KOPT-K1 (cell line): ENCODE measurements around the gene PIRT.

Source experiments
- H3K27ac ChIP-seq: fragments of 200-600 bp; sonication (generic); 2 replicates; pipeline ENCODE4 v1.5.1; 2016; ENCODE audit warnings: antibody characterized with exemption, mild to moderate bottlenecking, low read depth, low read length; ENCODE audit not compliant: poor library complexity, severe bottlenecking
- H3K36me3 ChIP-seq: fragments of 200-600 bp; sonication (generic); 2 replicates; pipeline ENCODE4 v1.5.1; 2017; ENCODE audit warnings: antibody characterized with exemption, mild to moderate bottlenecking, low read length, moderate library complexity; ENCODE audit not compliant: insufficient read depth
- H3K9me3 ChIP-seq: fragments of 200-600 bp; sonication (generic); 2 replicates; pipeline ENCODE4 v1.5.1; 2017; ENCODE audit warnings: antibody characterized with exemption, low read length, mild to moderate bottlenecking; ENCODE audit not compliant: insufficient read depth, poor library complexity, severe bottlenecking

The PIRT gene

DNA sequence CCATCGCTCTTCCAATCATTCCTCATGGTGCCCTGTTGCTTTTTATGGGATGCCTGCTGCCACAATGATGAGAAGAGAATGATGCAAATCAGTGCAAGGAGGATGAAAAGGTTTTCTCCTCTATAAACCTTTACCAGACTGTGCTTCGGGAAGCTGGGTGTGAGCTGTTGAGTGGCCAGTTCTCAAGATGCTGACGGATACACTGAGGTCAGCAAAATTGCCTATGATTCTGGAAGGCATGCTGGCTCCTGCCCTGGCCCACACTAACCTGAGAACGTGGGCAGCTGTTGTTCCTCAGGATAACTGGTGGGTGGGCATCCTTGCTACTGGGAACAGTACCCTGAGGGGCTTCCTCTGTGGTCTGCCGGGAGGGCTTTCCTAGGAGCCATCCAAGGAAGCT, 795 bp upstream of the PIRT start:
- Histone ChIP-seq H3K9me3 (no peaks in the 10 kb centered on the region), H3K36me3 (no peaks in the 10 kb centered on the region), H3K27ac (no peak overlapping the region)

- Histone ChIP-seq H3K36me3 (no peaks in the 10 kb centered on the region), H3K9me3 (no peaks in the 10 kb centered on the region), H3K27ac (no peak overlapping the region)
These were observed 809 bp downstream of the PIRT start for GRCh38 chr17:10836966-10837590.

GRCh38 chr17:10836145-10836544, 1.7 kb downstream of the PIRT start:
- no peaks in the 10 kb centered on the region for H3K36me3 ChIP-seq
- no peak overlapping the region for H3K27ac ChIP-seq
- H3K9me3 ChIP-seq: no peaks in the 10 kb centered on the region

- Histone ChIP-seq H3K36me3 (no peaks in the 10 kb centered on the region), H3K27ac (no peak overlapping the region), H3K9me3 (no peaks in the 10 kb centered on the region)
These were observed 6.2 kb downstream of the PIRT start for GRCh38 chr17:10831696-10832095.

GRCh38 chr17:10827898-10828552, 9.9 kb downstream of the PIRT start:
- Histone ChIP-seq H3K9me3 (no peaks in the 10 kb centered on the region), H3K27ac (no peak overlapping the region)

GRCh38 chr17:10824874-10825273, 13.0 kb downstream of the PIRT start:
- no peaks in the 10 kb centered on the region for H3K36me3 ChIP-seq
- no peaks in the 10 kb centered on the region for H3K9me3 ChIP-seq
- H3K27ac ChIP-seq: no peak overlapping the region

More at GRCh38 chr17:10827898-10828552, 9.9 kb downstream of the PIRT start:
- H3K36me3 ChIP-seq: no peaks in the 10 kb centered on the region

- H3K9me3 ChIP-seq: no peaks in the 10 kb centered on the region
- H3K27ac ChIP-seq: no peak overlapping the region
- no peaks in the 10 kb centered on the region for H3K36me3 ChIP-seq
These were observed 16.1 kb downstream of the PIRT start for GRCh38 chr17:10821770-10822169.

- no peaks in the 10 kb centered on the region for H3K36me3 ChIP-seq
- no peak overlapping the region for H3K27ac ChIP-seq
- H3K9me3 ChIP-seq: no peaks in the 10 kb centered on the region
These were observed 16.8 kb downstream of the PIRT start for GRCh38 chr17:10821054-10821453.

DNA sequence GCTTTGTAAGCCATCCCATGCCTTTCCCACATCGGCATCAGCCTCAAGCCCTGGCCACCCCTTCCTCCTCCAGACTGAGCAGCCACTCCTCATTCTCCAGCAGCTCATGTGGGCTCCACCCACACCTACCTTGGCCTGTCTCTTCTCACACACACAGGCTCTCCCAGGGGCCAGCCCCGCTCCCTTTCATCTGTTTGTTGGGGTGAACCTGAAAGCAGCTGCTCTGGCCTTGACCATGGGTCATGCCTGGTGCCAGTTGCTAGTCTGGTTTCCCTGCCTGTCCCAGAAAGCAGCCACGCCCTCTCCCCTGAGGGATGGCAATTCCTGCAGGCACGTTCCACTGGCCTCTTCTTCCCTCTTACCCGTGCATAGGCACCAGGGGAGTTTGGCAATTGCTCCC, 22.6 kb downstream of the PIRT start:
- Histone ChIP-seq H3K36me3 (no peaks in the 10 kb centered on the region), H3K9me3 (no peaks in the 10 kb centered on the region), H3K27ac (no peak overlapping the region)

- H3K9me3 ChIP-seq: no peaks in the 10 kb centered on the region
- no peak overlapping the region for H3K27ac ChIP-seq
- no peaks in the 10 kb centered on the region for H3K36me3 ChIP-seq
These were observed 23.8 kb downstream of the PIRT start for GRCh38 chr17:10814075-10814474.

GRCh38 chr17:10812674-10813073, 25.2 kb downstream of the PIRT start:
- Histone ChIP-seq H3K27ac (no peak overlapping the region), H3K9me3 (no peaks in the 10 kb centered on the region), H3K36me3 (no peaks in the 10 kb centered on the region)

GRCh38 chr17:10809605-10810004, 28.3 kb downstream of the PIRT start:
- no peak overlapping the region for H3K27ac ChIP-seq
- H3K36me3 ChIP-seq: no peaks in the 10 kb centered on the region
- H3K9me3 ChIP-seq: no peaks in the 10 kb centered on the region

GRCh38 chr17:10807704-10808128, 30.2 kb downstream of the PIRT start:
- no peaks in the 10 kb centered on the region for H3K36me3 ChIP-seq

DNA sequence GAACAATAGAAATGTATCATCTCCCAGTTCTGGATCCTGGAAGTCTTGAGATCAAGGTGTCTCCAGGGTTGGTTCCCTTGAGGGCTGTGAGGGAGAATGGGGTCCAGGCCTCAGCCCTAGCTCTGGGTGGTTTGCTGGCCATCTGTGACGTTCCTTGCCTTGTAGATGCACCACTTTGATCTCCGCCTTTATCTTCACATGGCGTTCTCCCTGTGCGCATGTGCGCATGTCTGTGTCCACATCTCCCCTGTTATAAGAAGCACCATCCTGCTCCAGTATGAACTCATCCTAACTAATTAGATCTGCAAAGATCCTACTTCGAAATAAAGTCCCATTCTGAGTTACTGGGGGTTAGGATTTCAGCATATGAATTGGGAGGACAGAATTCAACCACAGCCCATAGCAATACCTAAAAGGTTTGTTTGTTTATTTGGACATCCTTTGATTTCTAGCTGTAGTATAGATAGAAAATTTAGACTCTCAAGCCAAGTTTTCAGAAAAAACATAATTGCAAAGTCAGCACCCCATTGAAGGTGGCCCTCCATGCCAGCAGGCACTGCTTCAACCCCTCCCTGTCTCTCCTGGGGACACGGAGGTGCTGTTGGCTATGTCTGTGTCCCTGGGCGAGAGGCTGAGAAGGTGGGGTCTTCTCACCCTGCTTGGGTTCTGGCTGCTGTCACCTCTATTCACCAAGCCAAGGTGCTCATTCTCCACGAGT, 31.2 kb downstream of the PIRT start:
- H3K36me3 ChIP-seq: no peaks in the 10 kb centered on the region
- no peak overlapping the region for H3K27ac ChIP-seq
- no peaks in the 10 kb centered on the region for H3K9me3 ChIP-seq

More at GRCh38 chr17:10807704-10808128, 30.2 kb downstream of the PIRT start:
- Histone ChIP-seq H3K9me3 (no peaks in the 10 kb centered on the region), H3K27ac (no peak overlapping the region)

DNA sequence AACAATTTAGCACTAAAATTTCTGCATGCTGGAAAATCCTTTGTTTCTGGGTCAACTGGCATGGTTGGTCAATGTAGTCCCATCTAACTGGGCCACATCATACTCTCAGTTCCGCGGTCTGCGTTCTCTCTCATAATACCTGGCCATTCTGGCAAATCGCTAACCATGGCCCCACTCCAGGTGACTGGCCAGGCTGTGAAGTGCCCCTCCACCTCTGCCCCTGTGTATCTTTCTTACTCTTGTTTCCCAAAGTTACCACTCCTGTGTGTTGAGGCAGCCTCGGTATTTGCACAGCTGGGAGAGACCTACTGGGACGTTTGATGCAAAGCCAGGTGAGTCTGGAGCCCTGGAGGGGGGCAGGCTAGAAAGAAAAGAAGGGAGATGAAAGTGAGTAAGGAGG, 32.0 kb downstream of the PIRT start:
- Histone ChIP-seq H3K9me3 (no peaks in the 10 kb centered on the region), H3K27ac (no peak overlapping the region), H3K36me3 (no peaks in the 10 kb centered on the region)
